SJSA1 (cell line): ENCODE results near the gene PAFAH1B2. TPM values are rescaled to one million over a fixed set of nuclear protein-coding genes. Genes with fewer than 3 reads are reported as not detected.

ENCODE experiments used
- DNase-seq, 2 experiments: peaks; one replicate each; pipeline ENCODE4 v3.0.0-alpha.2; 2015 to 2020; ENCODE audit warnings: low spot score in 2 of 2, low read depth in 1 of 2
- H3K27ac ChIP-seq: fragments of 250-450 bp; sonication (Bioruptor Pico); 2 replicates; pipeline ENCODE4 v1.5.1; 2020; ENCODE audit warnings: mild to moderate bottlenecking, moderate library complexity
- H3K27me3 ChIP-seq: fragments of 250-450 bp; sonication (Bioruptor Pico); replicated peaks from 2 replicates; pipeline ENCODE4 v1.5.1; 2020; ENCODE audit warnings: mild to moderate bottlenecking, moderate library complexity
- H3K36me3 ChIP-seq: fragments of 250-450 bp; sonication (Bioruptor Pico); 2 replicates; pipeline ENCODE4 v1.5.1; 2020; ENCODE audit warnings: mild to moderate bottlenecking
- H3K4me1 ChIP-seq: fragments of 250-450 bp; sonication (Bioruptor Pico); replicated peaks from 2 replicates; pipeline ENCODE4 v1.6.1; 2021; ENCODE audit warnings: mild to moderate bottlenecking
- H3K4me3 ChIP-seq: fragments of 250-450 bp; sonication (Bioruptor Pico); 2 replicates; pipeline ENCODE4 v1.5.1; 2020; ENCODE audit warnings: mild to moderate bottlenecking
- H3K9me3 ChIP-seq: fragments of 250-450 bp; sonication (Bioruptor Pico); replicated peaks from 2 replicates; pipeline ENCODE4 v1.5.1; 2020; ENCODE audit warnings: mild to moderate bottlenecking
- total RNA-seq: library from RNA; depleted of rRNA; stranded (reverse); fragments of >200 nt; shearing (Covaris generic); gene quantifications from 2 replicates; pipeline ENCODE4 v1.2.3, GENCODE V29; 2014; rRNA removed

The PAFAH1B2 gene
- total RNA-seq: 65.8 and 79.8 TPM in 2 replicates

- Histone ChIP-seq H3K27ac (peak within 1 kb of the TSS; percentile 69), H3K27me3 (no peaks in the 10 kb centered on the region), H3K4me3 (peak within 1 kb of the TSS; percentile 81), H3K9me3 (no peaks in the 10 kb centered on the region), H3K4me1 (peaks cover 12% of the 10 kb centered on the region), H3K36me3 (peaks cover 25% of the 10 kb centered on the region)
- peak; percentile 87 to 91 for DNase-seq
Observed at GRCh38 chr11:117143871-117144476, at the start of gene PAFAH1B2. Gene PAFAH1B2 (plus strand): TSS chr11:117144287. CDS start chr11:117152448, 8,161 bp downstream.

DNA sequence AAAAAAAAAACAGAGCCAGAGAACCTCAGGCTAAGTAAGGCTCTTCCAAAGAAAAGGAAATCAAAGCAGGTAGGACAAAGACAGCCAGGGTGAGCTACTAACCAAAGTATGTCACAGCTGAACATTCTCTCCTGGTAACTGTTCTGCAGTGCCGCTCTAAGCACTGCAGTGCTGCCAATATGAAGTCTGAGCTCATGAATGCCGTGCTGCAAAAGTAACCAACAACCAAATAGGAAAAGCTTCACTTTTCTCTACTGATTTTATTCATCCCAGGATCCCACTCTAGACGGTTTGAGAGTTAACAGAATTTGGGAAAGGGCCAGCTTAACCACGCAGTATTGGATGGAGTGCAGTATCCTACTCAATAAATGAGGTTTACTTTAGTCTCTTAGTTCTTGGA is 49.3 kb upstream of the PAFAH1B2 start:
- Histone ChIP-seq H3K9me3 (no peaks in the 10 kb centered on the region), H3K27me3 (no peaks in the 10 kb centered on the region), H3K27ac (no peak overlapping the region), H3K4me1 (peaks cover 28% of the 10 kb centered on the region), H3K36me3 (peaks cover 5% of the 10 kb centered on the region), H3K4me3 (no peak overlapping the region)
- no peak for DNase-seq

DNA sequence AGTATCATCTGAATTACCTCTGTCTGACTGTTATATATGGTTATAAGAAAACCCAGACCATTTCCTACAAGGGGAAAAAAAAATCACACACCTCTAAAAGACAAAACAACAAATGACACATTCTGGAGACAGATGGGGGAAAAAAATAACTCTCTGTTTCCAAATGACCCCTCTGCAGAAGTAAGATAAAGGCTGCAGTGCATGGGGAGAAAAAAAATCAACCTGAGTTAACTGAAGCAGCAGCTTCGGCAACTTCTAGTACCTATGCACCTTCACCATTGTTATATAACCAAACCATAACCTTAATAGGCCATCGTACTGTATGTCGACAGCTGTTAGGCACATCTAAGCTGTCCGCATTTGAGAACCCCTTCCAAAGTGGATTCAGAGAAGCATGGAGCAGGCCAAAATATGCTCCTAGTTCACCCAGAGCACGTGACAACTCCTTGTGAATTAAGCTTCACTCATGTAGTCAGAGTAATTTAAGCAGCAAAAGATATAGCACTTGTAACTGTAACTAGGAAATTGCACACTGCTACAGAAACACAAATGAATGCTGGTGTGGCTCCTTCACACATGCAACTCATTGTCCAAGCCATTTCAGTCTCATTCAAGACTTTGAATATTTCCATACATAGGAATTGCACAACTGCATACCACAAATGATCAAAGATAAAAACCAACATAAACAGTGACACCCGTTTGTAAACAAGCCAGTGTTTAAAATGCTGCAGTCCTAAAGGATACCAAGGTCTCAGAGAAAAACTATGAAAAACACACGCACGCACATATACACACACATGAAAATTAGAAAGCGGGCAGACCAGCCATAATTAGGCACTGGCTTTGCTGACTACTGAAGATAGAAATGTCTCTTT is 48.6 kb upstream of the PAFAH1B2 start:
- Histone ChIP-seq H3K9me3 (no peaks in the 10 kb centered on the region), H3K27ac (peak overlapping the region; percentile 43; the same call in 1 of the 2 replicates), H3K4me3 (no peak overlapping the region), H3K4me1 (peaks cover 28% of the 10 kb centered on the region), H3K27me3 (no peaks in the 10 kb centered on the region), H3K36me3 (peaks cover 5% of the 10 kb centered on the region)
- DNase-seq: peak in 1 of 2 experiments; percentile 55

- peak overlapping the region; percentile 81 for H3K4me3 ChIP-seq
- H3K4me1 ChIP-seq: peaks cover 28% of the 10 kb centered on the region
- DNase-seq: peak in 1 of 2 experiments; percentile 31
- peak overlapping the region; percentile 43; the same call in 1 of the 2 replicates for H3K27ac ChIP-seq
- no peaks in the 10 kb centered on the region for H3K9me3 ChIP-seq
- peaks cover 5% of the 10 kb centered on the region for H3K36me3 ChIP-seq
- no peaks in the 10 kb centered on the region for H3K27me3 ChIP-seq
Observed at GRCh38 chr11:117096201-117096991, 47.7 kb upstream of the PAFAH1B2 start.

- DNase-seq: no peak
- peaks cover 5% of the 10 kb centered on the region for H3K36me3 ChIP-seq
- no peak overlapping the region; the same call in 1 of the 2 replicates for H3K27ac ChIP-seq
- peaks cover 28% of the 10 kb centered on the region for H3K4me1 ChIP-seq
- H3K27me3 ChIP-seq: no peaks in the 10 kb centered on the region
- no peaks in the 10 kb centered on the region for H3K9me3 ChIP-seq
- peak overlapping the region; percentile 81 for H3K4me3 ChIP-seq
Observed at GRCh38 chr11:117097014-117097388, 47.1 kb upstream of the PAFAH1B2 start.

GRCh38 chr11:117097389-117098268 is 46.5 kb upstream of the PAFAH1B2 start:
- Histone ChIP-seq H3K27ac (peak overlapping the region; percentile 80), H3K36me3 (peaks cover 5% of the 10 kb centered on the region)
- peak in 1 of 2 experiments; percentile 19 for DNase-seq

DNA sequence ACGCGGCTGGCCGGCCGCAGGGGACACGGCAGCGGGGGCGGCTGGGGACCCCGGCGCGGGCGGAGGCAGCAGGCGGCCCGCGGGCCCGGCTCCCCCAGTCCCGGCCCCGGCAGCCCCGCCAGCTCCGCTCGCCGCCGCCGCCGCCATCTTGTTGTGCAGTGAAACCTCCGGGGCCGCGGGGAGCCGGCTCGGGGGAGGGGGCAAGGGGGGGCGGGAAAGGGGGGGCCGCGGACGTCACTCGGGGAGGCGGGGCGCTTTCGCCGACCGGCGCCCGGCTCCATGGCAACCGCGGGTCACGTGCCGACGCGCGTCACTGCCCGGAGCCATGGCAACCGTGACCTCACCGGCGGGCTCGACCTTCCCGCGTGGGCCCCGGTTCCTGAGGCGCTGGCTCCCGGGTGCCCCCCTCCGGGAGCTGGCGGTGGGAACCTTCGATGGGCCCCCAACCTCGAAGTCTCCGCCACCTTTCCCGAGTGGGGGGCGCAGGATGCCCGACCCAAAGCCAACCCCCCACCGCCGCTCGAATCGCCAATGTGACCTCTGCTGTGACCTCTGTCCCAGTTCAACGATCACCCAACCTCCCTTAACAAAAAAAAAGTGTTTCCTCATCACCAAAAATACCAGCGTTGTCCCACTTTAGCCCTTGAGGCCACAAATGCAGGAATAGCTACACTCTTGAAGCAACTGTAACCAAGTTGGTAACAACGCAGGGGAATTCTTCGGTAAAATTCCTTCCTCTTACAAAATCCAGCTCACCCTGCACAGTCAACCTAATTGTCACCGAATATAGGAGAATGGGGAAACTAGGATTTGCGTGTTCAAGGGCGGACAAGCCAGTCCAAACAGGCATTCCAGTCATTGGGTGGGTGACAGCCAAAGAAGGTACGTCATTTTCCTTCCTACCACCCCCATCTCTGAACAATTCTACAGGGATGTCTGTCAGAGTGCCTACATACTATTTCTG is 45.5 kb upstream of the PAFAH1B2 start, which contains the start of gene SIK3:
SIK3 (minus strand) TSS at position 160 of the 964 bp plus-strand sequence; CDS start at position 147, 13 bp downstream.
- peaks cover 28% of the 10 kb centered on the region for H3K4me1 ChIP-seq
- H3K27me3 ChIP-seq: no peaks in the 10 kb centered on the region
- H3K36me3 ChIP-seq: peaks cover 5% of the 10 kb centered on the region
- H3K4me3 ChIP-seq: peak within 1 kb of the TSS; percentile 81
- H3K27ac ChIP-seq: peak within 1 kb of the TSS; percentile 95
- no peaks in the 10 kb centered on the region for H3K9me3 ChIP-seq
- peak; percentile 71 to 85 for DNase-seq

More at GRCh38 chr11:117097389-117098268, 46.5 kb upstream of the PAFAH1B2 start:
- Histone ChIP-seq H3K27me3 (no peaks in the 10 kb centered on the region), H3K4me3 (peak overlapping the region; percentile 81), H3K9me3 (no peaks in the 10 kb centered on the region), H3K4me1 (peaks cover 28% of the 10 kb centered on the region)

DNA sequence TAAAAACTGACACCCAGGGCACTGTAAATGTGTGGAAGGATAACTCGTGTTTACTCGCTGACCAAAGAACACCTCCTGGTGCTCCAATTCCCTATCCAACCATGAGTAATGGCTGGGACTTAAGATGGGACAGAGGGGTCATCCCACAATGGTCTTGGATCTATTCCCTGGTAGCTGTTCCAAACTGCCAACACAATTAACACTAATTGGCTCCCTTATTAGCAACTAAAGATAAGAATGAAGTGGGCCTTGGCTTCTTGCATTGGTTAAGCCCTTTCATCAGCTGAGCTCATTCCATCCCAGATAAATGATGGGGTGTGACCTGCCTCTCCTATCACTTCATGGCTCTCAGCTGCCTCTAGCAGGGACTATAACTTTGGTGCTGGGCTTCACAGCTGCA is 44.4 kb upstream of the PAFAH1B2 start:
- H3K36me3 ChIP-seq: peaks cover 5% of the 10 kb centered on the region
- H3K4me1 ChIP-seq: peaks cover 28% of the 10 kb centered on the region
- H3K4me3 ChIP-seq: no peak overlapping the region
- H3K27me3 ChIP-seq: no peaks in the 10 kb centered on the region
- H3K27ac ChIP-seq: no peak overlapping the region
- no peaks in the 10 kb centered on the region for H3K9me3 ChIP-seq
- no peak for DNase-seq

DNA sequence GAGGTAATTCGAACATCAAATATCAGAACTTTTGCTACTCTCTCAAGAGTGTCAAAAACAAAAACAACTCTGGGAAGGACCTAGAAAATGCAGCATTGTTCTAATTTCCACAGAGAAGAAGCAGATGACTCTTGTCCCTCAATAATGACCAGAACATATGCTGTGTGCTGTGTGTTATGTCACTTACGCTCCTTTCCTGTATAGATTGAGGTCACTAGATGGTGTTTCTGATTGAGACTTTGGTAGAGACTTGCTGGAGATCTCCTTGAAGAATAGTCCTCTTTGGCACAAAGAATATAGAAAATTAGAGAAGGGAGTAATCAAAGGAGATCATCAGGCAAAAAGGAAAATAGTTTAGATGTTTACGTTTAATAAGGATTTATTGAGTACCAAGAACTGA is 43.5 kb upstream of the PAFAH1B2 start:
- Histone ChIP-seq H3K4me1 (peaks cover 22% of the 10 kb centered on the region), H3K27ac (no peak overlapping the region), H3K9me3 (no peaks in the 10 kb centered on the region)

GRCh38 chr11:117107701-117108590 is 36.1 kb upstream of the PAFAH1B2 start:
- DNase-seq: no peak
- no peak overlapping the region for H3K4me3 ChIP-seq
- no peak overlapping the region for H3K27ac ChIP-seq
- H3K9me3 ChIP-seq: no peaks in the 10 kb centered on the region
- no peaks in the 10 kb centered on the region for H3K27me3 ChIP-seq
- H3K36me3 ChIP-seq: no peaks in the 10 kb centered on the region
- no peaks in the 10 kb centered on the region for H3K4me1 ChIP-seq

More for the DNA sequence above, 43.5 kb upstream of the PAFAH1B2 start:
- Histone ChIP-seq H3K36me3 (peaks cover 5% of the 10 kb centered on the region), H3K4me3 (no peak overlapping the region), H3K27me3 (no peaks in the 10 kb centered on the region)
- DNase-seq: no peak

GRCh38 chr11:117110294-117110950 is 33.7 kb upstream of the PAFAH1B2 start:
- no peak for DNase-seq
- no peaks in the 10 kb centered on the region for H3K36me3 ChIP-seq

More at GRCh38 chr11:117110294-117110950, 33.7 kb upstream of the PAFAH1B2 start:
- no peak overlapping the region for H3K27ac ChIP-seq
- H3K4me3 ChIP-seq: no peak overlapping the region
- H3K4me1 ChIP-seq: no peaks in the 10 kb centered on the region
- no peaks in the 10 kb centered on the region for H3K27me3 ChIP-seq
- H3K9me3 ChIP-seq: no peaks in the 10 kb centered on the region
